Upper lobe of left lung (tissue), 6 donors: ENCODE measurements around the gene CRLF2. TPM values are rescaled to one million over a fixed set of nuclear protein-coding genes. Genes with fewer than 3 reads are reported as not detected.
"Not testable (repeated sequence)": the region's sequence is repeated elsewhere in the genome, so short reads cannot be mapped to it uniquely, and the experiment has no call there.

Source experiments
- ATAC-seq, 2 donors: fragments of 200-7000 bp; cut with Tn5 transposase; one replicate each; pipeline ENCODE4 v1.9.1; 2022; ENCODE audit warnings: mild to moderate bottlenecking in 2 of 2, moderate library complexity in 2 of 2; ENCODE audit not compliant: low FRiP score in 2 of 2
- DNase-seq, 2 donors: peaks; one replicate each; pipeline ENCODE4 v3.0.0-alpha.2; 2019 to 2020
- H3K27ac ChIP-seq, 4 donors: fragments of 200-600 bp; sonication (generic); one replicate each; pipeline ENCODE4 v1.5.1; 2016 to 2019
- H3K27me3 ChIP-seq, 4 donors: fragments of 200-600 bp; sonication (generic); one replicate each; pipeline ENCODE4 v1.5.1; 2017 to 2019
- H3K36me3 ChIP-seq, 4 donors: fragments of 200-600 bp; sonication (generic); one replicate each; pipeline ENCODE4 v1.5.1; 2016 to 2019
- H3K4me1 ChIP-seq, 4 donors: fragments of 200-600 bp; sonication (generic); one replicate each; pipeline ENCODE4 v1.5.1; 2018 to 2019
- H3K4me3 ChIP-seq, 4 donors: fragments of 200-600 bp; sonication (generic); one replicate each; pipeline ENCODE4 v1.5.1; 2017 to 2019; ENCODE audit warnings: mild to moderate bottlenecking in 2 of 4, moderate library complexity in 1 of 4
- H3K9me3 ChIP-seq, 4 donors: fragments of 200-600 bp; sonication (generic); one replicate each; pipeline ENCODE4 v1.5.1; 2018 to 2019
- EP300 ChIP-seq, 4 donors: sonication (generic); formaldehyde crosslinking; IDR thresholded peaks; one replicate each; pipeline ENCODE4 v1.5.1; 2017; ENCODE audit warnings: antibody characterized with exemption in 4 of 4, control low read depth in 2 of 4
- POLR2A ChIP-seq, 4 donors: fragments of 450-650 bp; IDR thresholded peaks; one replicate each; pipeline ENCODE4 v1.5.1; 2016 to 2017; ENCODE audit warnings: antibody characterized with exemption in 4 of 4, mild to moderate bottlenecking in 2 of 4
- POLR2AphosphoS5 ChIP-seq, 2 donors: sonication (generic); formaldehyde crosslinking; IDR thresholded peaks; one replicate each; pipeline ENCODE4 v1.5.1; 2017; ENCODE audit warnings: antibody characterized with exemption in 2 of 2
- WGBS, 2 donors: methylation state at CpG; one replicate each; pipeline ENCODE4 v1.1.5; 2017 to 2018; 5-methylcytosine and 5-hydroxymethylcytosine counted together
- total RNA-seq, 6 donors: library from RNA; depleted of rRNA in 4 of 6; stranded (reverse); fragments of >200 nt in 4 of 6; gene quantifications; one replicate each; pipeline versions ENCODE4 v1.1.0 to v1.2.1, GENCODE V29; 2016 to 2021
- TF ChIP-seq, protein P1 (sequence below), 6 experiments: fragments of 450-650 bp in 4 of 6; fragments of 200-600 bp in 2 of 6; sonication (generic) in 2 of 6; IDR thresholded peaks; one replicate each; pipeline ENCODE4 v1.5.1; 2016 to 2019; ENCODE audit warnings: antibody characterized with exemption in 6 of 6
- donor health status: DM: no; HTN: no; CAD: no; lungs with moderate emphysema.
- donor health status: DM: no; HTN: yes; CAD: no; lungs with severe emphysema.

Gene CRLF2
- total RNA-seq, 6 donors from 2014 or later: 0.44 to 1.6 (median 0.76) TPM; not detected in 2

DNA sequence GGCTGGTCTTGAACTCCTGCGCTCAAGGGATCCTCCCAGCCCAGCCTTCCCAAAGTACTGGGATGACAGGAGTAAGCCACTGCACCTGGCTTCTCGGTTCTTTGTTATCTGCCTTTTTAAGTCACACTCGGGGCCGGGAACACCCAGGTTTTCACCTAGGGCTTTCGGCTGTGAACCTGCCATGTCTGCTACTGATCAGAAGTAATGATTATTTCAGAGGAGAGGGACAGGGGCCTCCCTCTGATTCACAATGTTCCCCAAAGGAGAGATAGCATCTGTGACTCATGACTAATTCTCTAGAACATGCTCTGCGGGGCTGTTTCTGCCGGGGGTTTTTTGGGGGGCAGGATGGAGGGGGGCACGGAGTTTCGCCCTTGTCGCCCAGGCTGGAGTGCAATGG is 26.9 kb downstream of the CRLF2 start:
- no peak overlapping the region for H3K27ac ChIP-seq
- TF ChIP-seq EP300 (IDR thresholded peaks at IDR 0.05): no peak
- TF ChIP-seq POLR2AphosphoS5 (IDR thresholded peaks at IDR 0.05): no peak
- TF ChIP-seq, protein P1, sequence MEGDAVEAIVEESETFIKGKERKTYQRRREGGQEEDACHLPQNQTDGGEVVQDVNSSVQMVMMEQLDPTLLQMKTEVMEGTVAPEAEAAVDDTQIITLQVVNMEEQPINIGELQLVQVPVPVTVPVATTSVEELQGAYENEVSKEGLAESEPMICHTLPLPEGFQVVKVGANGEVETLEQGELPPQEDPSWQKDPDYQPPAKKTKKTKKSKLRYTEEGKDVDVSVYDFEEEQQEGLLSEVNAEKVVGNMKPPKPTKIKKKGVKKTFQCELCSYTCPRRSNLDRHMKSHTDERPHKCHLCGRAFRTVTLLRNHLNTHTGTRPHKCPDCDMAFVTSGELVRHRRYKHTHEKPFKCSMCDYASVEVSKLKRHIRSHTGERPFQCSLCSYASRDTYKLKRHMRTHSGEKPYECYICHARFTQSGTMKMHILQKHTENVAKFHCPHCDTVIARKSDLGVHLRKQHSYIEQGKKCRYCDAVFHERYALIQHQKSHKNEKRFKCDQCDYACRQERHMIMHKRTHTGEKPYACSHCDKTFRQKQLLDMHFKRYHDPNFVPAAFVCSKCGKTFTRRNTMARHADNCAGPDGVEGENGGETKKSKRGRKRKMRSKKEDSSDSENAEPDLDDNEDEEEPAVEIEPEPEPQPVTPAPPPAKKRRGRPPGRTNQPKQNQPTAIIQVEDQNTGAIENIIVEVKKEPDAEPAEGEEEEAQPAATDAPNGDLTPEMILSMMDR (IDR thresholded peaks at IDR 0.05): no peak
- no peak for TF ChIP-seq POLR2A (IDR thresholded peaks at IDR 0.05)
- WGBS, 2 donors: 76 to 85% methylated on average over 7 to 10 of the region's 10 CpGs
- H3K36me3 ChIP-seq: no peaks in the 10 kb centered on the region
- DNase-seq (no peak), ATAC-seq (no peak)
- no peaks in the 10 kb centered on the region for H3K9me3 ChIP-seq
- H3K4me1 ChIP-seq: no peaks in the 10 kb centered on the region
- no peak overlapping the region for H3K4me3 ChIP-seq
- no peaks in the 10 kb centered on the region for H3K27me3 ChIP-seq

DNA sequence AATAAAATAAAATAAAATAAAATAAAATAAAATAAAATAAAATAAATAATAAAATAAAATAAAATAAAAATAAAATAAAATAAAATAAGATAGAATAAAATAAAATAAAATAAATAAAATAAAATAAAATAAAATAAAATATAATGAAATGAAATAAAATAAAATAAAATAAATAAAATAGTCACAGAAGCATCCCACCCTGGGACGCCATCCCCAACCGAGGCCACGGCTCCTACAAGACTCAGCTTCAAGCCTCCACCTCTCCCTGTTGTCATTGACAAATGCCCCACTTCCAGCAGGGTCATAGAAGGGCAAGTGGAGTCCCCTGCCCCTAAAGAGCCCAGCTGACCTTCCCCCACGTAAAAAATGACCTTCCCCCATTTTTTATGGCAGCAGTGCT is 30.2 kb downstream of the CRLF2 start:
- H3K4me1 ChIP-seq: no peaks in the 10 kb centered on the region
- no peaks in the 10 kb centered on the region for H3K27me3 ChIP-seq
- DNase-seq (no peak), ATAC-seq (no peak)
- H3K4me3 ChIP-seq: no peak overlapping the region
- no peaks in the 10 kb centered on the region for H3K9me3 ChIP-seq
- H3K36me3 ChIP-seq: no peaks in the 10 kb centered on the region
- WGBS, 2 donors: 65 to 73% methylated on average over 4 of the region's 4 CpGs
- H3K27ac ChIP-seq: no peak overlapping the region
- no peak for TF ChIP-seq POLR2A (IDR thresholded peaks at IDR 0.05)
- no peak for TF ChIP-seq POLR2AphosphoS5 (IDR thresholded peaks at IDR 0.05)
- TF ChIP-seq EP300 (IDR thresholded peaks at IDR 0.05): no peak
- TF ChIP-seq, protein P1 (IDR thresholded peaks at IDR 0.05): no peak

DNA sequence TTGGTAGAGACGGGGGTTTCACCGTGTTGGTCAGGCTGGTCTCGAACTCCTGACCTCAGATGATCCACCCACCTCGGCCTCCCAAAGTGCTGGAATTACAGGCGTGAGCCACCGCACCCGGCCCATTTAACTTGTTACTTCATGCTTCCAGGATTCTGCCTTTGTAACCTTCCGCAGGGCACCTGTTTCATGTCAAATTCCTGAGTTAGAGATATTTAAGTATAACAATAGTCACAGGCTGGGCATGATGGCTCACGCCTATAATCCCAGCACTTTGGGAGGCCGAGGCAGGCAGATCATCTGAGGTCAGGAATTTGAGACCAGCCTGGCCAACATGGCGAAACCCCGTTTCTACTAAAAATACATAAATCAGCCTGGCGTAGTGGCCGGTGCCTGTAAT is 30.8 kb downstream of the CRLF2 start:
- not testable (repeated sequence) for H3K4me1 ChIP-seq, H3K9me3 ChIP-seq, H3K4me3 ChIP-seq, DNase-seq, H3K27ac ChIP-seq, H3K36me3 ChIP-seq, ATAC-seq, H3K27me3 ChIP-seq
- WGBS, 2 donors: 81 to 90% methylated on average over 14 of the region's 14 CpGs

DNA sequence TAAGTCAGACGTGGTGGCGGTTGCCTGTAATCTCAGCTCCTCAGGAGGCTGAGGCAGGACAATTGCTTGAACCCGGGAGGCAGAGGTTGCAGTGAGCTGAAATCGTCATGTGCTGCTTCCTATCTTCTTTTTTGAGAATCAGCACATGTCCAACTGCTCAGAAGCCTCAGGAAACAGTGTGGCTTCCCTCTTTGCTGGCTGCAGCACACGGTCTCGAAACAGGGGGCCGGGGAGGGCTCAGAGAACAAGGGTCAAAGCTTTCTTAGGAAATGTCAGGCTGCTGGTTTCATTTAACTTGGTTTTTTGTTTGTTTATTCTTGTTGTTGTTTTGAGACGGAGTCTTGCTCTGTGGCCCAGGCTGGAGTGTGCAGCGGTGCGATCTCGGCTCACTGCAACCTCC is 31.3 kb downstream of the CRLF2 start:
- DNase-seq (no peak), ATAC-seq (no peak)
- TF ChIP-seq, protein P1 (IDR thresholded peaks at IDR 0.05): no peak
- no peak for TF ChIP-seq POLR2A (IDR thresholded peaks at IDR 0.05)
- no peak for TF ChIP-seq POLR2AphosphoS5 (IDR thresholded peaks at IDR 0.05)
- no peak for TF ChIP-seq EP300 (IDR thresholded peaks at IDR 0.05)
- H3K9me3 ChIP-seq: no peaks in the 10 kb centered on the region
- H3K36me3 ChIP-seq: no peaks in the 10 kb centered on the region
- no peak overlapping the region for H3K27ac ChIP-seq
- H3K27me3 ChIP-seq: no peaks in the 10 kb centered on the region
- WGBS, 2 donors: 62 to 69% methylated on average over 9 to 11 of the region's 11 CpGs
- no peak overlapping the region for H3K4me3 ChIP-seq
- H3K4me1 ChIP-seq: no peaks in the 10 kb centered on the region

DNA sequence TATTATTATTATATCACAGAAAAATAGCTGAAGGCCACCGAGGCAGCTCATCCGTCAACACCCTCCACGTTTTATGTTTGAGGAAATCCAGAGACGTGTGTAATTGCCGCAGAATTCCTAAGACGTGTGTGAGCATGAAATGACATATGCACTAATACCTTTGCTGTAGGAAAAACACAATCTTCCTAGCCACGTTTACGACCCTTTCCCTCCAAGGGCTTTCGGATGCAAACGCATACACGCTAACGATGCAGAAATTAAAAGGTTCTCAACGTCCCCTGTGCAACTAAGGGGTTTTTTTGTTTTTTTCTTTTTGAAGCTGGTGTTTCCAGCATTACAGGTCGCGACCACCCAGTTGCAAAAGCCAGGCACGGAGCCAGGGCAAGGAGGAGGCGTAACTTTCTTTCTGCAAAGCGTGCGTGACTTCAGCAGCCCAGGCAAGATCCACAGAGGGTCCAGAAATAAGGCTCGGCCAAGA is 33.8 kb downstream of the CRLF2 start:
- no peak overlapping the region for H3K27ac ChIP-seq
- DNase-seq (no peak), ATAC-seq (no peak)
- H3K4me3 ChIP-seq: no peak overlapping the region
- no peaks in the 10 kb centered on the region for H3K9me3 ChIP-seq
- TF ChIP-seq, protein P1 (IDR thresholded peaks at IDR 0.05): no peak
- no peak for TF ChIP-seq EP300 (IDR thresholded peaks at IDR 0.05)
- no peaks in the 10 kb centered on the region for H3K27me3 ChIP-seq
- H3K36me3 ChIP-seq: no peaks in the 10 kb centered on the region
- no peaks in the 10 kb centered on the region for H3K4me1 ChIP-seq
- 51 to 62% methylated on average over 20 of the region's 20 CpGs for WGBS, 2 donors

DNA sequence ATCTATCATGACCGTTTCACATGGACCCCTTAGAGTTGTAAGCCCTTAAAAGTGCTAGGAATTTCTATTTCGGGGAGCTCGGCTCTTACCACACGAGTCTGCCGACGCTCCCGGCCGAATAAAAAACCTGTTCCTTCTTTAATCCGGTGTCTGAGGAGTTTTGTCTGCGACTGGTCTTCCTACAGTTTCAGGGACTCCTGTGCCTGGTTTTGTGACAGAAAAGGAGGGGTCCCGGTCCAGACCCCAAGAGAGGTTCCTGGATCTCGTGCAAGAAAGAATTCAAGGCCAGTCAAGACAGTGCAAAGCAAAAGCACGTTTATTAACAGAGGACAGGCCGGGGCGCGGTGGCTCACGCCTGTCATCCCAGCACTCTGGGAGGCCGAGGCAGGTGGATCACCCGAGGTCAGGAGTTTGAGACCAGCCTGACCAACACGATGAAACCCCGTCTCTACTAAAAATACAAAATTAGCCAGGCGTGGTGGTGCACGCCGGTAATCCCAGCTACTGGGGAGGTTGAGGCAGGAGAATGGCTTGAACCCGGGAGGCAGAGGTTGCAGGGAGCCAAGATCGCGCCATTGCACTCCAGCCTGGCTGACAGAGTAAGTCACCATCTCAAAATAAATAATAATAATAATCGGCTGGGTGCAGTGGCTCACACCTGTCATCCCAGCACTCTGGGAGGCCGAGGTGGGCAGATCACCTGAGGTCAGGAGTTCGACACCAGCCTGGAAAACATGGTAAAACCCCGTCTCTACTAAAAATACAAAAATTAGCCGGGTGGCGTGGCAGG is 35.7 kb downstream of the CRLF2 start:
- not testable (repeated sequence) for H3K9me3 ChIP-seq, DNase-seq, H3K27ac ChIP-seq, H3K4me1 ChIP-seq, ATAC-seq, H3K27me3 ChIP-seq, H3K4me3 ChIP-seq, H3K36me3 ChIP-seq
- 88 to 90% methylated on average over 33 of the region's 33 CpGs for WGBS, 2 donors

DNA sequence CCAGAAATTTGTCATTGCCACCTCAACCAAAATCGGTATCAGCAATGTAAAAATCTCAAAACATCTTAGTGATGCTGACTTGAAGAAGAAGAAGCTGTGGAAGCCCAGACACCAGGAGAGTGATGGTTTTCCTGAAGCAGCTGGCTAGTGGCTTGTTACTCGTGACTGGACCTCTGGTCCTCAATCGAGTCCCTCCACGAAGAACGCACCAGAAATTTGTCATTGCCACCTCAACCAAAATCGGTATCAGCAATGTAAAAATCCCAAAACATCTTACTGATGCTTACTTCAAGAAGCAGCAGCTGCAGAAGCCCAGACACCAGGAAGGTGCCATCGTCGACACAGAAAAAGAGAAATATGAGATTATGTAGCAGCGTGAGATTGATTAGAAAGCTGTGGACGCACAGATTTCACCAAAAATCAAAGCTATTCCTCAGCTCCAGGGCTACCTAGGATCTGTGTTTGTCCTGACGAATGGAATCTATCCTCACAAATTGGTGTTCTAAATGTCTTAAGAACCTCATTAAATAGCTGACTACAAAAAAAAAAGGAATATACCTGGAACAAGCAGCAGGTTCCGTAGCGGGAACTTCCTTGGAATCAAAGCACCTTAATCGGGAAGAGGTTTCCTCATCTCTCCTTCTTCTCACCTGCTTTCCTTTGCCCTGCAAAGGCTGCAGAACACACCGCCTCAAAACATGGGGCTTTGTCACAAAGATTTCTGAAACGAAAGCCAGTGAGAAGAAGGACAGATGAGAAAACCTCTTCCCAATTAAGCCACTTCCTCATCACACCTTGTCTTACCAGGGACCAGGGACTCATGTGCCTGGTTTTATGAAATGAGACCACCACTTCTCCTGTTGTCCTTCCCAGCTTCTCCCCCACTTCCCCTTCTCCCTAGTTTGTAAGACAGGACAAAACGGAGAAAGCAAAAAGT is 37.6 kb downstream of the CRLF2 start:
- H3K4me3 ChIP-seq, ATAC-seq, H3K36me3 ChIP-seq, H3K4me1 ChIP-seq, H3K9me3 ChIP-seq, H3K27me3 ChIP-seq, H3K27ac ChIP-seq, DNase-seq: not testable (repeated sequence)
- 89 to 91% methylated on average over 14 to 15 of the region's 17 CpGs for WGBS, 2 donors

DNA sequence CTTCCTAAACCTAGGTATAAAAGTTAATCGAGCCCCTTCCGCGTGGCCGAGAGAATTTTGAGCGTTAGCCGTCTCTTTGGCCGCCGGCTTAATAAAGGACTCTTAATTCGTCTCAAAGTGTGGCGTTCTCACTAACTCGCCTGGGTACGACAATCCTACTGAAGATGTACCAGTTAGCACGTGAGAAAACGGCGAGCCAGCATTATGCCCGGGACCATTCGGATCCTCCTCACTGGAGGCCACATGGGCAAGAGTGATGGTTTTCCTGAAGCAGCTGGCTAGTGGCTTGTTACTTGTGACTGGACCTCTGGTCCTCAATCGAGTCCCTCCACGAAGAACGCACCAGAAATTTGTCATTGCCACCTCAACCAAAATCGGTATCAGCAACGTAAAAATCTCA is 39.0 kb downstream of the CRLF2 start:
- not testable (repeated sequence) for H3K36me3 ChIP-seq, DNase-seq, H3K27me3 ChIP-seq, H3K9me3 ChIP-seq, H3K4me3 ChIP-seq, H3K27ac ChIP-seq, H3K4me1 ChIP-seq, ATAC-seq
- 68% methylated on average over 17 to 22 of the region's 22 CpGs for WGBS, 2 donors
